ENCODE results near the gene NTM.
"Not testable (repeated sequence)": the region's sequence is repeated elsewhere in the genome, so short reads cannot be mapped to it uniquely, and the experiment has no call there.

GRCh38 chr11:131341900-131342299 is 28.5 kb upstream of the NTM start:
- TF ChIP-seq CTCF (conservative IDR thresholded peaks at IDR 0.05; ENCODE audit: low read depth, low read length); EZH2 (IDR thresholded peaks at IDR 0.05; ENCODE audit: borderline replicate concordance, low read depth, low read length, poor library complexity, severe bottlenecking): not testable (repeated sequence)
